Suprapubic skin (tissue), 4 donors: ENCODE data around the gene HIVEP2. TPM values are rescaled to one million over a fixed set of nuclear protein-coding genes. Genes with fewer than 3 reads are reported as not detected.

Experiments
- DNase-seq, 2 donors: peaks; one replicate each; pipeline ENCODE4 v3.0.0-alpha.2; 2019; ENCODE audit warnings: low spot score in 2 of 2
- H3K27ac ChIP-seq: fragments of 200-600 bp; sonication (generic); one replicate; pipeline ENCODE4 v1.5.1; 2019
- H3K27me3 ChIP-seq: fragments of 200-600 bp; sonication (generic); one replicate; pipeline ENCODE4 v1.5.1; 2019
- H3K36me3 ChIP-seq: fragments of 200-600 bp; sonication (generic); one replicate; pipeline ENCODE4 v1.5.1; 2019
- H3K4me1 ChIP-seq: fragments of 200-600 bp; sonication (generic); one replicate; pipeline ENCODE4 v1.5.1; 2019
- H3K4me3 ChIP-seq: fragments of 200-600 bp; sonication (generic); one replicate; pipeline ENCODE4 v1.5.1; 2019; ENCODE audit warnings: mild to moderate bottlenecking
- H3K9me3 ChIP-seq: fragments of 200-600 bp; sonication (generic); one replicate; pipeline ENCODE4 v1.5.1; 2019
- CTCF ChIP-seq, 2 donors: fragments of 200-600 bp in 1 of 2; fragments of 450-650 bp in 1 of 2; sonication (generic) in 1 of 2; IDR thresholded peaks; one replicate each; pipeline ENCODE4 v1.5.1; 2016 to 2019; ENCODE audit warnings: antibody characterized with exemption in 2 of 2, mild to moderate bottlenecking in 1 of 2, moderate library complexity in 1 of 2
- EP300 ChIP-seq: sonication (generic); formaldehyde crosslinking; IDR thresholded peaks from one replicate; pipeline ENCODE4 v1.6.1; 2017; ENCODE audit warnings: antibody characterized with exemption
- POLR2A ChIP-seq, 2 donors: fragments of 450-650 bp; IDR thresholded peaks; one replicate each; pipeline ENCODE4 v1.6.1; 2017; ENCODE audit warnings: antibody characterized with exemption in 2 of 2, mild to moderate bottlenecking in 2 of 2, moderate library complexity in 2 of 2
- POLR2AphosphoS5 ChIP-seq, 3 donors: sonication (generic); formaldehyde crosslinking; IDR thresholded peaks; one replicate each; pipeline ENCODE4 v1.6.1; 2017; ENCODE audit warnings: antibody characterized with exemption in 3 of 3
- WGBS: methylation state at CpG from one replicate; pipeline ENCODE4 v1.1.5; 2018; 5-methylcytosine and 5-hydroxymethylcytosine counted together
- total RNA-seq, 4 donors: library from RNA; depleted of rRNA; stranded (reverse); fragments of >200 nt; gene quantifications; one replicate each; pipeline ENCODE4 v1.1.0, GENCODE V29; 2016

HIVEP2 gene
- total RNA-seq, 4 donors from 2014 or later = 23.6 to 31.3 (median 25.6) TPM

GRCh38 chr6:142751452-142751851, 193.5 kb downstream of the HIVEP2 start:
- Histone ChIP-seq H3K9me3 (no peaks in the 10 kb centered on the region), H3K27ac (no peak overlapping the region), H3K36me3 (peaks cover 23% of the 10 kb centered on the region), H3K27me3 (no peaks in the 10 kb centered on the region), H3K4me3 (no peak overlapping the region), H3K4me1 (no peaks in the 10 kb centered on the region)
- WGBS = 89% methylated on average over 3 of the region's 3 CpGs
- TF ChIP-seq POLR2A (IDR thresholded peaks at IDR 0.05) (no peak), POLR2AphosphoS5 (IDR thresholded peaks at IDR 0.05) (no peak), EP300 (no peak), CTCF (IDR thresholded peaks at IDR 0.05) (no peak)
- no peak for DNase-seq

- no peaks in the 10 kb centered on the region for H3K9me3 ChIP-seq
- H3K4me1 ChIP-seq = no peaks in the 10 kb centered on the region
- TF ChIP-seq POLR2AphosphoS5 (IDR thresholded peaks at IDR 0.05) = no peak
- TF ChIP-seq CTCF (IDR thresholded peaks at IDR 0.05) = no peak
- TF ChIP-seq EP300 = no peak
- TF ChIP-seq POLR2A (IDR thresholded peaks at IDR 0.05) = no peak
- peaks cover 23% of the 10 kb centered on the region for H3K36me3 ChIP-seq
- no peak overlapping the region for H3K4me3 ChIP-seq
- 93% methylated on average over 1 of the region's 1 CpG for WGBS
- no peaks in the 10 kb centered on the region for H3K27me3 ChIP-seq
- DNase-seq = no peak
- no peak overlapping the region for H3K27ac ChIP-seq
Measured at GRCh38 chr6:142750998-142751397, 194.0 kb downstream of the HIVEP2 start.

GRCh38 chr6:142749556-142749955, 195.4 kb downstream of the HIVEP2 start:
- TF ChIP-seq POLR2A (IDR thresholded peaks at IDR 0.05) (no peak), CTCF (IDR thresholded peaks at IDR 0.05) (no peak), POLR2AphosphoS5 (IDR thresholded peaks at IDR 0.05) (no peak), EP300 (no peak)
- H3K27ac ChIP-seq = no peak overlapping the region
- WGBS = 86% methylated on average over 3 of the region's 3 CpGs
- H3K36me3 ChIP-seq = peaks cover 13% of the 10 kb centered on the region
- H3K9me3 ChIP-seq = no peaks in the 10 kb centered on the region
- no peak for DNase-seq
- H3K4me3 ChIP-seq = no peak overlapping the region
- no peaks in the 10 kb centered on the region for H3K4me1 ChIP-seq
- no peaks in the 10 kb centered on the region for H3K27me3 ChIP-seq

GRCh38 chr6:142746524-142746923, 198.5 kb downstream of the HIVEP2 start:
- TF ChIP-seq POLR2AphosphoS5 (IDR thresholded peaks at IDR 0.05) = no peak
- TF ChIP-seq EP300 = no peak
- TF ChIP-seq CTCF (IDR thresholded peaks at IDR 0.05) = no peak
- no peaks in the 10 kb centered on the region for H3K36me3 ChIP-seq
- H3K27me3 ChIP-seq = no peaks in the 10 kb centered on the region
- H3K4me1 ChIP-seq = no peaks in the 10 kb centered on the region
- no peaks in the 10 kb centered on the region for H3K9me3 ChIP-seq
- H3K27ac ChIP-seq = no peak overlapping the region
- H3K4me3 ChIP-seq = no peak overlapping the region
- no peak for DNase-seq
- WGBS = 93% methylated on average over 2 of the region's 2 CpGs

- H3K9me3 ChIP-seq = no peaks in the 10 kb centered on the region
- 92% methylated on average over 2 of the region's 2 CpGs for WGBS
- H3K4me1 ChIP-seq = no peaks in the 10 kb centered on the region
- no peak overlapping the region for H3K27ac ChIP-seq
- TF ChIP-seq CTCF (IDR thresholded peaks at IDR 0.05) (no peak), EP300 (no peak), POLR2A (IDR thresholded peaks at IDR 0.05) (no peak), POLR2AphosphoS5 (IDR thresholded peaks at IDR 0.05) (no peak)
- H3K27me3 ChIP-seq = no peaks in the 10 kb centered on the region
- H3K4me3 ChIP-seq = no peak overlapping the region
- no peaks in the 10 kb centered on the region for H3K36me3 ChIP-seq
- DNase-seq = no peak
Measured at GRCh38 chr6:142744836-142745235, 200.1 kb downstream of the HIVEP2 start.
